Hematopoietic multipotent progenitor cell treated with erythropoietin and hydrocortisone succinate and interleukin-3 and kit ligand, for 17 days (in vitro differentiated cells): ENCODE data around the gene BRINP1.
"Not testable (repeated sequence)": the region's sequence is repeated elsewhere in the genome, so short reads cannot be mapped to it uniquely, and the experiment has no call there.

ENCODE experiments used
- DNase-seq: peaks from one replicate; pipeline ENCODE4 v3.0.0-alpha.2; 2015; ENCODE audit warnings: low spot score

The BRINP1 gene

GRCh38 chr9:119185298-119185697 is 183.9 kb downstream of the BRINP1 start:
- DNase-seq, result no peak

DNA sequence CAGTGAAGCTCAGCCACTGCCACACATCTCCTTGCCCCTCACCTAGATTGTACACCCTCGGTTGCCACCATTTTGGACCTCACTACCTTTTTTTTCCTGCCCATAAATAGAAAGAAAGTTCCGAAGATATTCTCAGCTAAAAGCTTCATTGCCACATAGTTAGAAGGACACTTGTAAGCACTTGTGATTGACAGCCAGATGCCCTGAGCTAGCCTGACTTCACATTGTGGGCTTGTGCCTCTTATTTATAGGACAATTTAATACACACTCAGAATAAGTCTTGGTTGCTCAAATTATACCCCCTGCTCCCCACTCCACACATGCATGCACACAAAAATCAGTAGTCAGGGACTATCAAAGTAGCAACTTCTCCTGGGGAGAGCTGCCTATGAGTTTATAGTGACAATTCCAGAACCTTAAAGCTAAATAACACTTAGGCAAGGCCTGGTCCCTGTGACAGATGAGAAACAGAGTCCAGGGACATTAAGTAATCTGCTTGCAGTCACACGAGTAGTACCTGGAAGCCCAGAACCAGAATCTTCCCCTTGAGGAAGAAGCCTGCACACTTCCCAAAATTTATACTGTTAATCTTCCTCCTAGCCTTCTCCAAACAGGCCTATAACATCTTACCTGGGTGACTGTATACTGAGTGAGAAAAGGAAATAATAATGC is 184.8 kb downstream of the BRINP1 start:
- no peak for DNase-seq

DNA sequence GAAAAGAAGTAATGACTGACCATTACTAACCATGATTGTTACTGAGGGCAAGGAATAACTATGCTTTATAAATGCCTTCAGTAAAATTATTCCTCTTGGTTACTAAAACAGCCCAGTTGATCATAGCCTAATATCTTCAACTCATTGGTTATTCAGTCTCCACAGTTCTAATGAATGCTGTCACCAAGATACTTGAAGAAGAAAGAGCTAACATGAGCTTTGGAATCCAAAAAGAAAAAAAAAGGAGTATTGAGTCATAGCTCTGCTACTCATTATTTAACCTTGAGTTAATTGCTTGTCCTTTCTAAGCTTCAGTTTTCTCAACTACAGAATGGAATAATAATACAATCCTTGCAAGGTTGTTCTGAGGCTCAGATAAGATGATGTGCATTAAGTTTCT is 187.7 kb downstream of the BRINP1 start:
- DNase-seq, result no peak

DNA sequence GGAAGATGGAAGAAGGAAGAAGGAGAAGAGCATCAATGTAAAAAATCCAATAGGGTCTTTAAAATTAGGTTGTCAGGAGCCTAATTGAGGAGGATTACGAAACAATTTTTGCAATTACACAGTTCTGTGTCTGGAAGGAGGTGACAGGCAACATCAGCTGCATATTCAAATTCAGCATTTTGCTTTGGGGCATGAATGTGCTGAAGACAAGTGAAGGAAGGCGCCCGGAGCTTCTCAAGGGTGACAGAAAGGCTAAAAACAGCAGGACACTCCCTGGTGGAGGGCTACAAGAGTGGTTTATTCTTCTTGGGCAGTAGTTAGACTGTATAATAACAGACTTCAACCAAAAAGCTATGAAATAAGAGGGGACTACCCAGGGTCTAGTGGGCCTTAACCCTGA is 188.3 kb downstream of the BRINP1 start:
- no peak for DNase-seq

DNA sequence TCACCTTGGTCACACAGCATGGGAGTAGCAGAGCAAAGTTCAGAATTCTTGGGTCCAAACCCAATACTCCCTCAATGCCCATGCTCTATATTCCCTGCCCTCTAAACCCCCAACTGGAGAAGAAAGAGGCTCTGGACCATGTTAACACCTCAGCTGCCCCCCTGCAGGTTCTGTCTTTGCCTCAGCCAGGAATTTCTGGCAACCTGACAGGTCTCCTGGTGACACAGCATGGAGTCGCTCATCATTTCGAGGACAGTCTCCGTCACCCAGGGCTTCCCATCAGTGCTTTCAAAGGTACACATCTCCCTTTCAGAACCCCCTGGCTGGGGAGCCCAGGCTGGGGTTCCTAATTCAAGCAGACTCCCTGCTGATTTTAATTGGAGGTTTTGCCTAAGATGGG is 189.5 kb downstream of the BRINP1 start:
- no peak for DNase-seq

- no peak for DNase-seq
These were observed 192.0 kb downstream of the BRINP1 start for GRCh38 chr9:119177196-119177595.

- DNase-seq, result no peak
These were observed 193.7 kb downstream of the BRINP1 start for GRCh38 chr9:119175581-119175980.

DNA sequence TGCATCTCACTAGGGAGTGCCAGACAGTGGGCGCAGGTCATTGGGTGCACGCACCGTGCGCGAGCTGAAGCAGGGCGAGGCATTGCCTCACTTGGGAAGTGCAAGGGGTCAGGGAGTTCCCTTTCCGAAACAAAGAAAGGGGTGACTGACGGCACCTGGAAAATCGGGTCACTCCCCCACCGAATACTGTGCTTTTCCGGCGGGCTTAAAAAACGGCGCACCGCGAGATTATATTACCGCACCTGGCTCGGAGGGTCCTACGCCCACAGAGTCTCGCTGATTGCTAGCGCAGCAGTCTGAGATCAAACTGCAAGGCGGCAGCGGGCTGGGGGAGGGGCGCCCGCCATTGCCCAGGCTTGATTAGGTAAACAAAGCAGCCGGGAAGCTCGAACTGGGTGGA is 200.0 kb downstream of the BRINP1 start:
- not testable (repeated sequence) for DNase-seq

DNA sequence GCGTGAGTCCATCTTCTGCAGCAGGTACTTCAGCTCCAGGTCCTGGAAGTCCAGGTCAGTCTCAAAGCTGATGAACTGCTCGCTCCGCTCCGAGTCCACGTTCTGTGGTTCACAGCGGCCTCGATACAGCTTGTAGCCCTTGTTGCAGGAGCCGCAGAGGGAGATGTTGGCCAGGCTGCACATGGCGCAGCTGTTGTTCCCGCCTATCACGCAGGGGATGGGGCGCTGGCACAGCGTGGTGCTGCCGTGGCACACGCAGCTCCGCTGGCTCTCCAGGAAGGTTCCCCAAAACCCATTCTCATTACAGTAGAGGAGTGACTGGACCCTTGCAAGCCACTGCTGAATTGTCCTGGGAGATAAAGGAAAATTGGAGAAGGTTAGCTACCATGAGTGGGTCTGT is 201.4 kb downstream of the BRINP1 start:
- no peak for DNase-seq

GRCh38 chr9:119167267-119167666 is 202.0 kb downstream of the BRINP1 start:
- DNase-seq, result no peak

GRCh38 chr9:119166096-119166495 is 203.1 kb downstream of the BRINP1 start:
- DNase-seq, result no peak

- DNase-seq, result no peak
These were observed 204.1 kb downstream of the BRINP1 start for GRCh38 chr9:119165131-119165530.

- no peak for DNase-seq
These were observed 204.5 kb downstream of the BRINP1 start for GRCh38 chr9:119164716-119165115.

GRCh38 chr9:119160551-119160950 is 208.7 kb downstream of the BRINP1 start:
- no peak for DNase-seq

DNA sequence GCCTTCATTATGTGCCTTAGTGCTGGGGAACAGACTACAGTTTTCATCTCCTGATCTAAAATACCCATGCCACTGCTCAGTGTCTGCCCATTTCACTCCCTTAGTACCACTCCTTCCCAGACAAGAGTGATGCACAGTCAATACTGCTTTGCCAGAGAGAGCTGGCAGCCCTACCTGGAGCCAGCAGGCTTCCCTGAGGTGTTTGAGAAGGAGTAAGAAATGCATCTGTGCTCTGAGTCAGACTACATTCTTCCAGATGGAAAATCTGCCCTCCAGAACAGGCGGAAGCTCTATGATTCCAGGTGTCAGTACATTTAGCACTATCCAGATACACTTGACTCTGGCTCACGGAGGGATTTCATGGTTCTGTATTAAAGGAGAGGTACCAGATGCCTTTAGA is 209.8 kb downstream of the BRINP1 start:
- no peak for DNase-seq

DNA sequence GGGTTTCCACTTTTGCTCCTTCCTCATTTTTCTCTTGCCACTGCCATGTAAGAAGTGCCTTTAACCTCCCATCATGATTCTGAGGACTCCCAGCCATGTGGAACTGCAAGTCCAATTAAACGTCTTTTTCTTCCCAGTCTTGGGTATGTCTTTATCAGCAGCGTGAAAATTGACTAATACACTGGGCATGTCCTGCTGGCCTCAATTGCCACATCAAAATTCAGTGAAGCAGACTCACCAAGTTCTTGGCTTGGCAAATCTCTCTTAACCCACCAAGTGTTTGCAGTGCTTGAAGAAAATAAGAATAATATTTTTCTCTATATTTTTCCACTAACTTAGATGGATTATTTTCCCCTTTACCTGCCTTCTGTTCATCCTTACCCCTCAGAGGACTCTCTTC is 212.0 kb downstream of the BRINP1 start:
- DNase-seq, result no peak

DNA sequence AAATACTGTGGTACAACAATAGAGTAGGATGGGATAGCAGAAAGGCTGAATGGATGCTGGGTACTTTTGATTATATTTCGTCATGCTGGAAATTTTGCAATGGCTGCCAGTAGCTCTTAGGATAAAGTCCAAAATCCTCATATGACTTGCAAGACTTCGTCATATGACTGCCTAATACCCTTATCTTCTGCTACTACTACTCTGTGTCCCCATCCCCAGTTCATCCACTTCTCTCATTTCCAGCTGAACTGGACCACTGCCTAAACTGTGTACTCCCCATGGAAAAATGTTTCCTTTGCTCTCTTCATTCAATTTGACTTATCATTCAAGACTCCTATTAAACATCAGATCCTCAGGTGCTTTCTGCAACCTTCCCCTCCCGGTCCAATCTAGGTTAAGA is 212.9 kb downstream of the BRINP1 start:
- no peak for DNase-seq

DNA sequence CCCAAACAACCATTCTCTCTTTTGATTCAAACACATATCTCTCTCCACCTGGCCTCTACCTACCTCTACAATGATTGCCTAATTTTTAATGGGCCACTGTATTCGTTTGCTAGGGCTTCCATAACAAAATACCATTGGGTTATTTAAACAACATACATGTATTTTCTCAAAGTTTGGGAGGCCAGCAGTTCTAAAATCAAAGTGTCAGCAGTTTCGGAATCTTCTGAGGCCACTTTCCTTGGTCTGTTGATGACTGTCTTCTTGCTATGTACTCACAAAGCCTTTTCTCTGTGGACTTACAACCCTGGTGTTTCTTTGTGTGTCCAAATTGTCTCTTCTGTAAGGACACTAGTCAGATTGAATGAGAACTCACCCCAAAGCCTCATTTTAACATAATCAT is 214.7 kb downstream of the BRINP1 start:
- DNase-seq, result no peak

DNA sequence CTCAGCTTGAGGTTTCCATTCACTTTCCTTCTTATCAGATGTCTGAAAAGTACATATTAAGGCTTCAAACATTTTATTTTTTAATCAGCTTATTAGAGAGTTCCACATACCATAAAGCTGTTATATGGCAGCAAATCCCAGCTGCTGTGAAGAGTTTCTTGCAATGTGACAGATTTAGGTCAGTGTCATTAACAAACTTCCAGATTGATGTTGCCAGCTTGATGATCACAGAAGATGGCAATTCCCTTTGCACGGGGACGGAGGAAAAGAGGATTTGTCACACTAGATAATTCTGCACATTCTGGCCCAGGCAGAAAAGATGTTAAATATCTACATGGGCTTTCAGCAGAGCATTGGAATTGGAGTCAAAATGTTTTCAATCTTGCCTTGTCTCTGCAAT is 215.8 kb downstream of the BRINP1 start:
- no peak for DNase-seq

GRCh38 chr9:119148855-119149254 is 220.4 kb downstream of the BRINP1 start:
- DNase-seq, result no peak

DNA sequence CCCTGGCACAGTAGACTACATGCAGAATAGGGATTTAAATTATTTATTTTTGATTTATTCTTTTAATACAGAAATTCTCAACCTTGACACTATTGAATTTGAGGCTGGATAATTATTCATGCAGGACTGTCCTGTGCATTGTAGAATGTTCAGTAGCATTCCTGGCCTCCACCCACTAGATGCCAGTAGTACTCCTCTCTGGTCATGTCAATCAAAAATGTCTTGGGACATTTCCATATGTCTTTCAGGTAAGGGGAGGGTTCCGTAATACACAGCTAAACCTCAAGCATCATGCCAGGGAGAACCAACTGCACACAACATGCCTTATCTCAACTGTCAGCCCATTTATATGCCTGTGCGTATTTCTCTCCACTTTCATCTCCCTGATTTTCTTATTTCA is 231.8 kb downstream of the BRINP1 start:
- no peak for DNase-seq

GRCh38 chr9:119126040-119126439 is 243.2 kb downstream of the BRINP1 start:
- no peak for DNase-seq

- no peak for DNase-seq
These were observed 247.3 kb downstream of the BRINP1 start for GRCh38 chr9:119121899-119122298.

- no peak for DNase-seq
These were observed 251.8 kb downstream of the BRINP1 start for GRCh38 chr9:119117409-119117808.
